ENCODE measurements around the gene SHOX. TPM values are rescaled to one million over a fixed set of nuclear protein-coding genes. Genes with fewer than 3 reads are reported as not detected.

SHOX gene
- total and polyA plus RNA-seq, 3 donors from 2014 or later, result 0.06 to 0.16 TPM; not detected in 1

DNA sequence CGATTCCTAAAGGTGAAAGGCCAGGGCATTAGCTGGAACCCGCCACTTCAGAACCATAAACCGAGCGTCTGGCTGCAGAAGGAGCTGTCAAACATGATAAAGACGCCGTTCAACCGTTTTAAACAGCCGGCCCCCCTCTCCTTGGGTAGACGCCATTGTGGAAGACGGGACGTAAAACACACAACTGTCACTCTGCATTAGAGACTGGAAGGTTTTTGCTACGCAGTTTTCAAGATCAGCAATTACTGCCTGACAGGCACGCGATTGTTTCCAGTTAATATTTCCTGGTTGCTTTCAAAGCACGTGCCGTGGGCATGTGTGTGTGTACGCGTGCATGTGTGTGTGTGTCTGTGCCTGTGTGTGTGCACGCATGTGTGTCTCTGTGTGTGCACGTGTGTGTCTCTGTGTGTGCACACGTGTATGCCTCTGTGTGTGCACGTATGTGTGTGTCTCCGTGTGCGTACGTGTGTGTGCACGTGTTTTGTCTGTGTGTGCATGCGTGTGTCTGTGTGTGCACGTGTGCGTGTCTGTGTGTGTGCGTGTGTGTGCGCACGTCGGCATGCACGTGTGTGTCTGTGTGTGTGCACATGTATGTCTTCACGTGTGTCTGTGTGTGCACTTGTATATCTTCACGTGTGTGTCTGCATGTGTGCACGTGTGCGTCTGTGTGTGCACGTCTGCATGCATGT is 48.8 kb downstream of the SHOX start:
- Histone ChIP-seq H3K27ac (no peak overlapping the region), H3K36me3 (ENCODE audit: low read depth, missing control alignments) (no peaks in the 10 kb centered on the region), H3K4me1 (no peaks in the 10 kb centered on the region), H3K4me3 (no peak overlapping the region), H3K9me3 (no peaks in the 10 kb centered on the region), H3K27me3 (no peaks in the 10 kb centered on the region)
- intact Hi-C loops (cut with DNase I; ENCODE audit: low total_unique reads), result no loop called here
- TF ChIP-seq POLR2A (IDR thresholded peaks at IDR 0.05), result no peak
- TF ChIP-seq, protein P1, sequence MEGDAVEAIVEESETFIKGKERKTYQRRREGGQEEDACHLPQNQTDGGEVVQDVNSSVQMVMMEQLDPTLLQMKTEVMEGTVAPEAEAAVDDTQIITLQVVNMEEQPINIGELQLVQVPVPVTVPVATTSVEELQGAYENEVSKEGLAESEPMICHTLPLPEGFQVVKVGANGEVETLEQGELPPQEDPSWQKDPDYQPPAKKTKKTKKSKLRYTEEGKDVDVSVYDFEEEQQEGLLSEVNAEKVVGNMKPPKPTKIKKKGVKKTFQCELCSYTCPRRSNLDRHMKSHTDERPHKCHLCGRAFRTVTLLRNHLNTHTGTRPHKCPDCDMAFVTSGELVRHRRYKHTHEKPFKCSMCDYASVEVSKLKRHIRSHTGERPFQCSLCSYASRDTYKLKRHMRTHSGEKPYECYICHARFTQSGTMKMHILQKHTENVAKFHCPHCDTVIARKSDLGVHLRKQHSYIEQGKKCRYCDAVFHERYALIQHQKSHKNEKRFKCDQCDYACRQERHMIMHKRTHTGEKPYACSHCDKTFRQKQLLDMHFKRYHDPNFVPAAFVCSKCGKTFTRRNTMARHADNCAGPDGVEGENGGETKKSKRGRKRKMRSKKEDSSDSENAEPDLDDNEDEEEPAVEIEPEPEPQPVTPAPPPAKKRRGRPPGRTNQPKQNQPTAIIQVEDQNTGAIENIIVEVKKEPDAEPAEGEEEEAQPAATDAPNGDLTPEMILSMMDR (IDR thresholded peaks at IDR 0.05), result no peak
- 33 to 55% methylated on average over 35 to 39 of the region's 39 CpGs for WGBS, 2 donors
- DNase-seq, result no peak

DNA sequence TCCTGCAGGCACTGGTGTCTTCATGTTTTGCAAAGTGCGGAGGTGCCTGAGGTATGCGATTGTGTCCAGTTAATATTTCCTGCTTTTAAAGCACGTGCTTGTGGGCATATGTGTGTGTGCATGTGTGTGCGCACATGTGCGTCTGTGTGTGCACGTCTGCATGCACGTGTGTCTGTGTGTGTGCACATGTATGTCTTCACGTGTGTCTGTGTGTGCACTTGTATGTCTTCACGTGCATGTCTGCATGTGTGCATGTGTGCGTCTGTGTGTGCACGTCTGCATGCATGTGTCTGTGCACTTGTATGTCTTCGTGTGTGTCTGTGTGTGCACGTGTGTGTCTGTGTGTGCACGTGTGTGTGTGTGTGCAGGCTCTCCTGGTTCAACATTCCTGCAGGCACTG is 49.5 kb downstream of the SHOX start:
- H3K27ac ChIP-seq, result no peak overlapping the region
- no peaks in the 10 kb centered on the region for H3K36me3 ChIP-seq (ENCODE audit: low read depth, missing control alignments)
- no peaks in the 10 kb centered on the region for H3K27me3 ChIP-seq
- intact Hi-C loops (cut with DNase I; ENCODE audit: low total_unique reads), result no loop called here
- no peaks in the 10 kb centered on the region for H3K9me3 ChIP-seq
- H3K4me3 ChIP-seq, result no peak overlapping the region
- WGBS, 2 donors, result 82 to 84% methylated on average over 8 to 14 of the region's 14 CpGs
- H3K4me1 ChIP-seq, result no peaks in the 10 kb centered on the region
- TF ChIP-seq, protein P1 (IDR thresholded peaks at IDR 0.05), result no peak
- no peak for TF ChIP-seq POLR2A (IDR thresholded peaks at IDR 0.05)
- no peak for DNase-seq

DNA sequence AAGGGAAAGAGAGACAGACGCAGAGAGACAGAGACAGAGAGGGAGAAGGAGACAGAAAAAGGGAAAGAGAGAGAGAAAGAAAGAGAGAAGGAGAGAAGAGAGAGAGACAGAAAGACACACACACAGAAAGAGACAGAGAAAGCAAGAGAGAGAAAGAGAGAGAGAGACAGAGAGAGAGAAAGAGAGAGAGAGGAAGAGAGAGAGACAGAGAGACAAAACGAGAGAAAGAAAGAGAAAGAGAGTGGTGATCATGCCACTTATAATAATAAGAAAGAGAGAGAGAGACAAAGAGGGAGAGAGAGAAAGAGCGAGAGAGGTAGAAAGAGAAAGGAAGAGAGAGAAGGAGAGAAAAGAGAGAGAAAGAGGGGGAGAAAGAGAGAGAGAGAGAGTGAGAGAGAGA is 51.4 kb downstream of the SHOX start:
- Histone ChIP-seq H3K4me3 (no peak overlapping the region), H3K9me3 (no peaks in the 10 kb centered on the region), H3K4me1 (no peaks in the 10 kb centered on the region), H3K27ac (no peak overlapping the region), H3K27me3 (no peaks in the 10 kb centered on the region), H3K36me3 (ENCODE audit: low read depth, missing control alignments) (no peaks in the 10 kb centered on the region)
- TF ChIP-seq, protein P1 (IDR thresholded peaks at IDR 0.05), result no peak
- no peak for TF ChIP-seq POLR2A (IDR thresholded peaks at IDR 0.05)
- DNase-seq, result no peak
- WGBS, 2 donors, result 84% methylated on average over 3 of the region's 3 CpGs
- intact Hi-C loops (cut with DNase I; ENCODE audit: low total_unique reads), result no loop called here

DNA sequence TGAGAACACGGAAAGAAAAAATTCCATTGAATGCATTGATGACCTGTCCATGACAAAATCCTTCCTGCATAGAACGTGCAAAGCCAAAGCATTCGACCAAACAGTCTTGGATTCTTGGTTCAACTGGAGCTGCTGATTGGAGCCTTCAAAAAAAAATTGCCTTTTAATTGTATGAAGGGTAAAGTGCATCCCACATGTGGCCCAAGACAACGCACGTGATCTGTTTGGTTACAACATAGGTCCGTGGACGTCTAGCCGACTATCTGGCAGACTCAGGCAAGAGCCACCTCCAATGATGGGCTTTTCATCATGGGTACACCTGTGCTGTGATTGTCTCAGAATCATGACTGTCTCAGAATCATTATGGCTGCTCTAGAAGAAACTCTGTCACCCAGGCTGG is 52.3 kb downstream of the SHOX start:
- intact Hi-C loops (cut with DNase I; ENCODE audit: low total_unique reads), result no loop called here
- DNase-seq, result no peak
- Histone ChIP-seq H3K27ac (no peak overlapping the region), H3K27me3 (no peaks in the 10 kb centered on the region), H3K4me3 (no peak overlapping the region), H3K4me1 (no peaks in the 10 kb centered on the region), H3K9me3 (no peaks in the 10 kb centered on the region), H3K36me3 (ENCODE audit: low read depth, missing control alignments) (no peaks in the 10 kb centered on the region)
- 86 to 88% methylated on average over 8 of the region's 8 CpGs for WGBS, 2 donors
- TF ChIP-seq, protein P1 (IDR thresholded peaks at IDR 0.05), result no peak
- TF ChIP-seq POLR2A (IDR thresholded peaks at IDR 0.05), result no peak

DNA sequence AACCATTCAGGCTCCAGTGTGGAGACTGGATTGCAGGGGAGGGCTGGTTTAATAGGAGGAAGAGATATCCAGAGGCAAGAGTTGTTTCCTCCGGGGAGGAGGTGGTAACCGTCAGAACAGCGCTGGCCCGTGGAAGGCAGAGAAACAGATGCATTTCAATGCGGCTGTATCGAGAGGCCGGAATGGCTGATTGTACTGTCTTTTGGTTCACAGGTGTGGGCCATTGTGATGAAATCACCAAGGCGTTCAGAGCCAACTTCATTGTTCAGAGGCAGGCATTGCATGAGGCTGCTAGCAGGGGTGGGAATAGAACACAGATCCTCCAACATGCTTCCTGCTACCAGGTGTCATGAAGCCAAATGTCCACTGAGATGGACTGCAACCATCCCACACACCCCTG is 53.0 kb downstream of the SHOX start:
- H3K36me3 ChIP-seq (ENCODE audit: low read depth, missing control alignments), result no peaks in the 10 kb centered on the region
- DNase-seq, result no peak
- WGBS, 2 donors, result 57 to 60% methylated on average over 8 of the region's 8 CpGs
- H3K27me3 ChIP-seq, result no peaks in the 10 kb centered on the region
- H3K4me3 ChIP-seq, result no peak overlapping the region
- no peak overlapping the region for H3K27ac ChIP-seq
- intact Hi-C loops (cut with DNase I; ENCODE audit: low total_unique reads), result no loop called here
- H3K4me1 ChIP-seq, result no peaks in the 10 kb centered on the region
- no peaks in the 10 kb centered on the region for H3K9me3 ChIP-seq
- TF ChIP-seq POLR2A (IDR thresholded peaks at IDR 0.05), result no peak
